GM21367 (cell line): ENCODE results near the gene RER1.

ENCODE experiments used
- ATAC-seq: cut with Tn5 transposase; IDR thresholded peaks from one replicate; pipeline ENCODE4 v1.9.1; 2021; ENCODE audit not compliant: unreplicated experiment

RER1 gene

GRCh38 chr1:2353551-2354438, 37.8 kb upstream of the RER1 start:
- no peak for ATAC-seq

DNA sequence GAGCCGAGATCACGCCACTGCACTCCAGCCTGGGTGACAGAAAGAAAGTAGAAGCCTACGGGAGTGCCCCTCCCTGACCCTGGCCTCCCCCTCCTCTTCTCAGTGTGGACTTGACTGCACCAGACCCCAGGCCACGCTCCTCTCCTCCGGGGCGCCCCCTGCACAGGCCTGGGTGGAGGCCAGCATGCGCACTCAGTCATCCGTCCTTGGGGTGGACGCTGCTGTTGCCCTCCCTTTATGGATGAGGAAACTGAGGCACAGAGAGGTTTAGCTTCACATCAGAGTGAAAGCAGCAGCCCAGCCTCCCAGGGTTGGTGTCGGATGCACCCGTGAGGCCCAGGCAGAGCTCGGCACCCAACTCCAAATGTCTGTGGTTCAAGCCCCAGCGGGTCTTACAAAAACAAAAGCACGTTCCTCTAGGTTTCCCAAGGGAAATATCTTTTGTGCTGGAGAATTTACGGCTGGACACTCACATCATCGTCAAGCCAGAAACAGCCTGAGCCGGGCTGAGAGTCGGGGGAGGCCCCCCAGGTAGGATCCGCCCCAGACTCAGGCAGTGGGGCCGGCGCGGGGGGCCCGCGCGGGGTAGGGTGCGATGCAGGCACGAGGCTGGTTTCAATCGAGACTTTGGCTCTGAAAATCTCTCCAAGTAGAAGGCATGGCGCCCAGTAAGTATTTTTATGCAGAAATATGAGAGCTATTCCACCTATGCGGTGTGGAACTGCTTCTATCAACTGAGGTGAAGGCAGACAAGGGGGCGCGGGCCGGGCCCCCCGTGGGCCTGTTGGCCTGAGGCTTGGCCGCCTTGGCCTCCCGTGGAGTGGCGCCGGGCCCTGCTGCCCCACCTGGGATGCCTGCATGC, 36.9 kb upstream of the RER1 start:
- ATAC-seq = no peak

DNA sequence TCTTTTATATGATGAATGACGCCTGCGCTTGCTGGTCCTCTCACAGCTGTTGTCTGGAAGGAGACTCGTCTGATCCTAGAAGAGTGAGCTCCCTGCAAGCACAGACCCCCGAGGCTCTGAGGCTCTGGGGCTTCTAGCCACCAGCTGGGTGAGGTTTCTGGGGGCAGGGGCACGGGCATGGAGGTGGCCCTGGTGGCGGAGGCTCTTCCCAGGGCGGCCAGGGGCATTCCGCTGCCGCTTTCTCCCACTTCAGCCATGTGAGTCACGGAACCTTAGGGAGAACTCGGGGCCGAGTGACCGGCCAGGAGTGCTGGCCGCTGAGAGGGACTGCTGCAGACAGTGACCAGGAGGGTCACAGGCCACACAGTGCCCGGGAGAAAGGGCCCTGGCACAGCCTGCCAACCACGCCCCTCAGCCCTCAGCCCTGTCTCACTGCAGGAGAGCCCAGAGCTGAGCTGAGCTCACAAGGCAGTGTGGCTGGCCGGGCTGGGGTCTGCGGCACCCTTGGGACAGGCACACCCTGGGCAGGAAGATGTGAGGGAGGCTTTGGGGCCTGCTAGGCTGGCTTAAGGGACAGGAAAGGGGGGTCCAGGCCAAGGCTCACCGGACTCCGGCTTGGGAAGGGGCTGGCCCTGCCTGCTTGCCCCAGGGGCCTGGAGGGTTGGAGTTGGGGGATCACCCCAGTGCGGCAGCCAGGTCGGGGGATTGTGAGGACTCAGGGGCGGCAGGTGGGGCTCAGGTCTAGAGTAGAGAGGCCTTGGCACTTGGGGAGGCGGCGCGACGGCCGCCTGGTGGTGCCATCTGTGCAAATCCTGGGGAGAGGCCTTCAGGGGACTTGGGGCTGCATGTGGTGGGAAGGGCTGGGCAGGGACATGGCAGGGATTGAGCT, 36.0 kb upstream of the RER1 start:
- ATAC-seq = no peak

- ATAC-seq = no peak
Observed at GRCh38 chr1:2356401-2356800, 35.2 kb upstream of the RER1 start.

DNA sequence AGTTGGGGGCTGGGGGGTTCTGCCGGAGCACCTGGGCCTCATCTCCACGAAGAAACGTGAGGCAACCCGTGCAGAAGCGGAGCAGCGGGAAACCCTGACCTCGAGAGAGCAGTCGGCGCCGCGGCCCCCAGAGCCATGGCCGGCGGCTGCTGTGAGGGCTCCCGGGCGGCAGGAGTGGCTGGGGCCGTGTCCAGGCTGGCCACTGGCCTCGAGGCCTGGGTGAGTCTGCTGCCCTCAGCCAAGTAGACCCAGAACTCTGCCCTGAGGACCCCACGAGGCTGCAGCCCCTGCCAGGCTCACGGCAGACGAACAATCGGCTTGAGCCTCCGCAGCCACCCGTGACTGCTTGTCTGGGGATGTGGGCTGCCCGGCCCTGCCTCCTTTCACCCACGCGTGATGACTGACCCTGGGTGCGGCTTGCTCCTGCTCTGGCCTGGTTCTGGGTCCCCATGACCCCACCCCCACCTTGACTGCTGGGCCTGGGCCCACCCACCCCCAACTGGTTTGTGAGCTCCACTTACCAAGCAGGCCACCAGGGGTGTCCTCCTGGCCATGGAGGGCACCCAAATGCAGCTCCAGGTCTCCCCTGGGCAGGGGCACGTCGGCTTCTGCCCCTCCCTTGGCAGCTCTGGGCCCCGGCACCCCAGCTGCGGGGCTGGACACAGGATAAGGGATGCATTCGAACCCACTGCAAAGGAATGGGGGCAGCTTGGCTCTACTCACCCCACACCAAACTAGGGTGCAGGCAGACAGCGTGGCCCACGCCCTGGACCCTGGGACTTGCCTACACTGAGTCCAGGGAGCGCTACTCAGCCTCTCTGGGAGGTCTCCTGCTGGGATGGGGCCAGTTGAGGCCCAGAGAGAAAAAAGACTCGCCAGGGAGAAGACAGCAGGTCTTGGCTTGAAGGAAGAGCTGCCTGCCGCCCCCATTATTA, 34.5 kb upstream of the RER1 start:
- ATAC-seq = no peak

DNA sequence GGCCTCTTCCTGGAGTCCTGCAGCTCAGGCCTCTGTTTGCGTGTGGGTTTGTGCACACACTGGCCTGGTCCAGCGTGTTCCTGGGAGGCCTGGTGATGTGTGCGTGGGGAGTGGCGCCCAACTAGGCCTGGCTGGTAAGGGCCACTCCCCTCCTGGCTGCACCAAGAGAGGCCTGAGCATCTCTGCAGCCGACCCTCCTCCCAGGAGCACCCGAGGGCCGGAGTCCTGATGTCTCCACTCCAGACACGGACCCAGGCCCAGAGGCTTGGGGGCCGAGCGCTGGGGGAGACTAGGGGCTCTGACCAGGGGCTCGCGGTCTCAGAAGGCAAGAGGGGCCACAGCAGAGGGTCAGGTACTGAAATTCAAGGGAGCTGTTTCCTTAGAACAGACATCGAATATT, 33.6 kb upstream of the RER1 start:
- no peak for ATAC-seq

- ATAC-seq = no peak
Observed at GRCh38 chr1:2358651-2359640, 32.7 kb upstream of the RER1 start.

DNA sequence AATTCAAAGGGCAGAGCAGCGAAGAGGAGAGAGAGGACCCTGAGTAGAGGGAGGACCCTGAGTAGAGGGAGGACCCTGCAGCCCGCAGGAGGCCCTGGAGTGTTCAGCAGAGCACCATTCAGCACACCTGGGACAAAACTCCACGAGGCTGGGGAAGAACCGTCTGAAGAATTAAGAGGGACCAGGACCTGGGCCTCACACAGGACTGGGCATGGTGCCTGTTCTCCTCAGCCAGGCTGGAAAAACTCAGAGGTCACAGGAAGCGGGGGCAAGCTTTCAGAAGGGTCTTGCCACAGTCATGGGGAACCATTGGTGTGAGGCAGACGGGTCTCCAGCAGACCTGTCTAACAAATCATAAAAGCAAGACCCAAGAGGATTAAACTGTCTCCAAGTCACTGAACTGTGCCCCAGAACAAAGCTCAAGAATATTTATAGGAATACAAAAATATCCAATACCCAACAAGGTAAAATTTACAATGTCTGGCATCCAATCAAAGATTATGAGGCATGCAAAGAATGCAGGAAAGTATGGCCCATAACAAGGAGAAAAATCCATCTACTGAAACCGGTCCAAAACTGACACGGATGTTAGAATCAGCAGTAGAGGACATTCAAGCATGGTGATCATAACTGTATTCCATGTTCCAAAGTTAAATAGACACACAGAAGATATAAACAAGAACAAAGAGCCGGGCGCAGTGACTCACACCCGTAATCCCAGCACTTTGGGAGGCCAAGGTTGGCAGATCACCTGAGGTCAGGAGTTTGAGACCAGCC, 30.9 kb upstream of the RER1 start:
- no peak for ATAC-seq

DNA sequence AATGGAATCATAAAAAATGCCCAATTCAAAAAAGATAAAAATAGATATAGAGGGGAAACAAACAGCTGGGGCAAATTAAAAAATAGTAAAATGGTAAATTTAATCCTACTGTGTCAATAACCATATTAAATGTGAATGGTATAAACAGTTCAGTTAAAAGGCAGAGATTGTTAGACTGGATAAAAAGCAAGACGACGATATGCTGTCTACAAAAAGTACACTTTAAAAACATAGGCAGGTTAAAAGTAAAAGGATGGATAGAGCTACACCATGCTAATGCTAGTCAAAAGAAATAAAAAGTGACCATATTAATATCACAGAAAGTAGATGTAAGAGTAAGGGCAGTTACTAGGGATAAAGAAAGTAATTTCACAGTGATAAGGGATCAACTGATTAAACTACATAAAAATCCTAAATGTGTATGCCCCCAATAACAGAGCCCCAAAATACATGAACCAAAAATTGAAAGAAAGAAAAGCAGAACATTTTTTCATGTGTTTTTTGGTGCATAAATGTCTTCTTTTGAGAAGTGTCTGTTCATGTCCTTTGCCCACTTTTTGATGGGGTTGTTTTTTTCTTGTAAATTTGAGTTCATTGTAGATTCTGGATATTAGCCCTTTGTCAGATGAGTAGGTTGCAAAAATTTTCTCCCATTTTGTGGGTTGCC, 27.7 kb upstream of the RER1 start:
- no peak for ATAC-seq

GRCh38 chr1:2368053-2368744, 23.4 kb upstream of the RER1 start:
- no peak for ATAC-seq

GRCh38 chr1:2372551-2373490, 18.8 kb upstream of the RER1 start:
- ATAC-seq = no peak

DNA sequence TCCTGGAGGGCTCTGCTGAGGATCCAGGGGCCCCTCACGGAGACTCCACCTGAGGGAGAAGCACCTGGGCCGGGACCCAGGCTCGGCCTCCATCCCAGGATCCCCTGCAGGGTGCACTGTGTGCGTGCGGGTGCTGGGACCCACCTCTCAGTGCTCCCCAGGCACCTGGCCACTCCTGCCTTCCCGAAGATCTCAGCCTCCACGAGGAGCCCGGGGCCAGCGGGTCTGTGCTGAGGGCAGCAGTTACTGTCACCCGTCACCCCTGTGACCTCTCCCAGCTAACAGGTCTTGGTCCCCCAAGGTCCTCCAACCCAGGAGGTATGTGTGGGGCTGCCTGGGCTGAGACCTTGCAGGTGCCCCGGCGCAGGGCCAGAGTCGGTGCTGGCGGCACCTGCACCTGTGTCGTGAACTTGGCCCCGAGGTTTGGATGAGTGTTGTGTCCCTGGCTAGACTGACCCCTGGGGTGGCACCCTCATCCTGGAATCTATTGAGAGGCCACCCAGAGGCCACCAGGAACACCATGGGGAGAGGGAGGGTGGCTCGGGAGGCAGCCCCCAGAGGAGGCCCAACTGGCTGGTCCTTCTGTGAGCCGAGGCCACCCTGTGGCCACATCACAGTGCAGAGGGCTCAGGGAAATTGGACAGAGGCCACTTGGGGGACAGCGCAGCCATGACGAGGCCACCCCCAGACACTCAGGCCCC, 17.9 kb upstream of the RER1 start:
- ATAC-seq = no peak

- ATAC-seq = no peak
Observed at GRCh38 chr1:2374252-2375155, 17.1 kb upstream of the RER1 start.

- no peak for ATAC-seq
Observed at GRCh38 chr1:2375246-2375922, 16.3 kb upstream of the RER1 start.
